PC-9 (cell line): ENCODE measurements around the gene UBA6. TPM values are rescaled to one million over a fixed set of nuclear protein-coding genes. Genes with fewer than 3 reads are reported as not detected.
A peak's percentile ranks its signal among the peaks of the same experiment; 100 is the strongest.
"Not testable (repeated sequence)": the region's sequence is repeated elsewhere in the genome, so short reads cannot be mapped to it uniquely, and the experiment has no call there.

Experiments
- BruUV-seq: library from RNA; stranded (reverse); fragments of 400-500 nt; replicated peaks from 2 replicates; lab custom pipeline; 2021; lab: Mats Ljungman, UMichigan
- CTCF ChIA-PET: fragments of 300-600 bp; sonication (Branson Sonifier 250); formaldehyde crosslinking; loops from one replicate; lab custom pipeline; 2022; ENCODE audit warnings: antibody characterized with exemption; lab: Charles Lee
- POLR2A ChIA-PET: fragments of 300-600 bp; sonication (Branson Sonifier 250); formaldehyde crosslinking; loops from one replicate; lab custom pipeline; 2022; ENCODE audit warnings: antibody characterized with exemption; ENCODE audit not compliant: unreplicated experiment; lab: Charles Lee
- DNase-seq, 2 experiments: peaks; one replicate each; pipeline versions ENCODE4 v3.0.0 to v3.0.0-alpha.2; 2015 to 2022; ENCODE audit warnings: mixed read lengths in 1 of 2
- H2AFZ ChIP-seq: fragments of 200-600 bp; sonication (generic); 2 replicates; pipeline ENCODE4 v1.8.1; 2017; ENCODE audit warnings: antibody characterized with exemption
- H3F3A ChIP-seq: fragments of 200-600 bp; sonication (generic); 2 replicates; pipeline ENCODE4 v1.8.1; 2017; ENCODE audit warnings: antibody characterized with exemption, mild to moderate bottlenecking, low read depth; ENCODE audit not compliant: insufficient read depth
- H3K27ac ChIP-seq: fragments of 200-600 bp; sonication (generic); 2 replicates; pipeline ENCODE4 v1.6.1; 2016; ENCODE audit warnings: mixed run types
- H3K27me3 ChIP-seq: fragments of 200-600 bp; sonication (generic); 2 replicates; pipeline ENCODE4 v1.6.1; 2016; ENCODE audit warnings: low read depth, mixed run types; ENCODE audit not compliant: insufficient read depth
- H3K36me3 ChIP-seq: fragments of 200-600 bp; sonication (generic); 2 replicates; pipeline ENCODE4 v1.6.1; 2016; ENCODE audit warnings: low read depth, mixed run types
- H3K4me1 ChIP-seq: fragments of 200-600 bp; sonication (generic); replicated peaks from 2 replicates; pipeline ENCODE4 v1.6.1; 2016; ENCODE audit warnings: mixed run types; ENCODE audit not compliant: insufficient read depth
- H3K4me2 ChIP-seq: fragments of 200-600 bp; sonication (generic); 2 replicates; pipeline ENCODE4 v1.6.1; 2017; ENCODE audit warnings: mixed run types
- H3K4me3 ChIP-seq: fragments of 200-600 bp; sonication (generic); 2 replicates; pipeline ENCODE4 v1.6.1; 2016; ENCODE audit warnings: mixed run types
- H3K79me2 ChIP-seq: fragments of 200-600 bp; sonication (generic); 2 replicates; pipeline ENCODE4 v1.6.1; 2017; ENCODE audit warnings: low read depth, mixed run types
- H3K9me2 ChIP-seq: fragments of 200-600 bp; sonication (generic); 2 replicates; pipeline ENCODE4 v1.8.1; 2017; ENCODE audit warnings: mild to moderate bottlenecking; ENCODE audit not compliant: insufficient read depth
- H3K9me3 ChIP-seq: fragments of 200-600 bp; sonication (generic); 2 replicates; pipeline ENCODE4 v1.8.1; 2016; ENCODE audit warnings: low read depth; ENCODE audit not compliant: insufficient read depth
- H4K20me1 ChIP-seq: fragments of 200-600 bp; sonication (generic); 2 replicates; pipeline ENCODE4 v1.8.1; 2017; ENCODE audit not compliant: insufficient read depth
- CTCF ChIP-seq: fragments of 200-600 bp; sonication (generic); conservative IDR thresholded peaks from 2 replicates; pipeline ENCODE4 v1.6.1; 2017; ENCODE audit warnings: mixed run types, antibody characterized with exemption, mild to moderate bottlenecking, moderate library complexity
- EZH2 ChIP-seq: fragments of 200-600 bp; sonication (generic); IDR thresholded peaks from 2 replicates; pipeline ENCODE4 v1.8.0; 2017; ENCODE audit warnings: antibody characterized with exemption, low read depth
- intact Hi-C: fragments of 100-400 bp; cut with micrococcal nuclease; formaldehyde crosslinking; loops from one replicate; pipeline ENCODE4 v1.10.0; 2022; ENCODE audit not compliant: unreplicated experiment
- total RNA-seq: library from RNA; stranded (reverse); gene quantifications from 2 replicates; pipeline ENCODE4 v1.2.3, GENCODE V29; 2021

UBA6 gene
- total RNA-seq, 1 experiment from 2014 or later = 64.2 TPM

GRCh38 chr4:67713529-67714247 lies 12.7 kb upstream of the UBA6 start:
- intact Hi-C loops = no loop called here
- ChIA-PET CTCF (no interaction called here), POLR2A (interaction anchor here (0.6 to 0.8 kb wide), 2 partner anchors 24 to 32 kb away, joined by 3 to 6 read pairs; no protein-coding TSS in a partner anchor)
- Histone ChIP-seq H3K9me2 (no peaks in the 10 kb centered on the region), H2AFZ (no peak overlapping the region), H4K20me1 (no peaks in the 10 kb centered on the region), H3K27me3 (no peaks in the 10 kb centered on the region), H3K79me2 (peaks cover 3% of the 10 kb centered on the region; the same call in 1 of the 2 replicates), H3K4me3 (no peak overlapping the region), H3F3A (peaks cover 6% of the 10 kb centered on the region; the same call in 1 of the 2 replicates), H3K9me3 (no peaks in the 10 kb centered on the region), H3K27ac (no peak overlapping the region), H3K36me3 (no peaks in the 10 kb centered on the region), H3K4me1 (peaks cover 32% of the 10 kb centered on the region), H3K4me2 (0 out of 2 replicates have a peak overlapping the region, but pooled peaks have one; percentile 15)
- DNase-seq = peak; percentile 26 to 60
- BruUV-seq = no TSS peak
- TF ChIP-seq CTCF (no peak), EZH2 (no peak)

GRCh38 chr4:67712650-67713528 lies 11.9 kb upstream of the UBA6 start:
- no peak overlapping the region for H3K4me3 ChIP-seq
- H3K9me2 ChIP-seq = no peaks in the 10 kb centered on the region
- POLR2A ChIA-PET = interaction anchor here (0.5 kb wide), 1 partner anchor 13 kb away, joined by 3 read pairs; no protein-coding TSS in a partner anchor
- H4K20me1 ChIP-seq = no peaks in the 10 kb centered on the region
- no peak overlapping the region for H3K4me2 ChIP-seq
- H3K27ac ChIP-seq = peak overlapping the region; percentile 26; the same call in 1 of the 2 replicates
- no peaks in the 10 kb centered on the region for H3K27me3 ChIP-seq
- intact Hi-C loops = no loop called here
- DNase-seq = no peak
- no peaks in the 10 kb centered on the region for H3K9me3 ChIP-seq
- H3K79me2 ChIP-seq = peaks cover 9% of the 10 kb centered on the region; the same call in 1 of the 2 replicates
- peaks cover 32% of the 10 kb centered on the region for H3K4me1 ChIP-seq
- BruUV-seq = no TSS peak
- peaks cover 6% of the 10 kb centered on the region; the same call in 1 of the 2 replicates for H3F3A ChIP-seq
- no peak for TF ChIP-seq EZH2
- no peak for TF ChIP-seq CTCF
- H3K36me3 ChIP-seq = no peaks in the 10 kb centered on the region
- CTCF ChIA-PET = interaction anchor here (0.6 kb wide), 1 partner anchor 12 kb away, joined by 3 read pairs; the partner anchor contains the start of gene UBA6
- H2AFZ ChIP-seq = no peak overlapping the region

GRCh38 chr4:67712000-67712625 lies 11.2 kb upstream of the UBA6 start:
- H2AFZ ChIP-seq = no peak overlapping the region
- H3K79me2 ChIP-seq = peaks cover 13% of the 10 kb centered on the region
- peaks cover 6% of the 10 kb centered on the region; the same call in 1 of the 2 replicates for H3F3A ChIP-seq
- TF ChIP-seq CTCF (no peak), EZH2 (no peak)
- H3K27me3 ChIP-seq = no peaks in the 10 kb centered on the region
- H3K4me3 ChIP-seq = no peak overlapping the region
- ChIA-PET CTCF (interaction anchor here (0.6 to 0.8 kb wide), 2 partner anchors 12 to 35 kb away, joined by 3 to 4 read pairs; partner anchors contain the start of gene UBA6), POLR2A (no interaction called here)
- intact Hi-C loops = no loop called here
- H4K20me1 ChIP-seq = no peaks in the 10 kb centered on the region
- H3K9me3 ChIP-seq = no peaks in the 10 kb centered on the region
- peaks cover 32% of the 10 kb centered on the region for H3K4me1 ChIP-seq
- DNase-seq = peak; percentile 39 to 57
- H3K4me2 ChIP-seq = no peak overlapping the region
- H3K27ac ChIP-seq = peak overlapping the region; percentile 26; the same call in 1 of the 2 replicates
- no peaks in the 10 kb centered on the region for H3K9me2 ChIP-seq
- H3K36me3 ChIP-seq = no peaks in the 10 kb centered on the region
- BruUV-seq = no TSS peak

- DNase-seq, H3K36me3 ChIP-seq, H3F3A ChIP-seq, POLR2A ChIA-PET, BruUV-seq, H3K9me2 ChIP-seq, H3K4me3 ChIP-seq, H3K4me2 ChIP-seq, intact Hi-C loops, H3K27ac ChIP-seq, H2AFZ ChIP-seq, H3K9me3 ChIP-seq, H3K27me3 ChIP-seq, H4K20me1 ChIP-seq, CTCF ChIA-PET: not testable (repeated sequence)
- peaks cover 13% of the 10 kb centered on the region; the same call in 1 of the 2 replicates for H3K4me1 ChIP-seq
- H3K79me2 ChIP-seq = peaks cover 40% of the 10 kb centered on the region
Measured at GRCh38 chr4:67706682-67707081, 5.7 kb upstream of the UBA6 start.
